Ovary (tissue), 3 donors: ENCODE data around the gene COA7.

Experiments used
- EP300 ChIP-seq: sonication (generic); formaldehyde crosslinking; IDR thresholded peaks from one replicate; pipeline ENCODE4 v1.6.1; 2017; ENCODE audit warnings: antibody characterized with exemption
- TF ChIP-seq, protein P1 (sequence below), 3 donors: fragments of 450-650 bp in 2 of 3; fragments of 200-600 bp in 1 of 3; IDR thresholded peaks; one replicate each; pipeline versions ENCODE4 v1.5.1 to v1.8.0; 2016 to 2022; ENCODE audit warnings: antibody characterized with exemption in 3 of 3, mild to moderate bottlenecking in 1 of 3
- donor health status: DM: no; HTN: no; CAD: no.

DNA sequence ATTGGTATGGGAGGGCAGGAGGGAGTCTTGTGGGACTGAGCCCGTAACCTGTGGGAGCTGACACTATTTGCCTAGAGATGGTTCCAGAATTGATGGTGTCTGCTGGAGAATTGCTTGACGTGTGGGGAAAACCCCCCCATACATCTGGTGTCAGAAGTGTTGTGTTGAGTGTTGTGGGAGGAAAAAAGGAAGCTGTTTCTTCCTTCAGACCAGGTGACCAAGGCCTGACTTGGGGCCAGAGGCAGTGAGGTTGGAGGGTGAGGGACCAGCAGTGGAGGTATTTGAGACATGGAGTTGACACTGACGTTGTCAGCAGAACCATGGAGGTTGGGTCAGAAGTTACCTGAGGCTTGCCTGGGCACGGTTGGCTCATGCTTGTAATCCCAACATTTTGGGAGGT, 56.8 kb downstream of the COA7 start:
- TF ChIP-seq, protein P1, sequence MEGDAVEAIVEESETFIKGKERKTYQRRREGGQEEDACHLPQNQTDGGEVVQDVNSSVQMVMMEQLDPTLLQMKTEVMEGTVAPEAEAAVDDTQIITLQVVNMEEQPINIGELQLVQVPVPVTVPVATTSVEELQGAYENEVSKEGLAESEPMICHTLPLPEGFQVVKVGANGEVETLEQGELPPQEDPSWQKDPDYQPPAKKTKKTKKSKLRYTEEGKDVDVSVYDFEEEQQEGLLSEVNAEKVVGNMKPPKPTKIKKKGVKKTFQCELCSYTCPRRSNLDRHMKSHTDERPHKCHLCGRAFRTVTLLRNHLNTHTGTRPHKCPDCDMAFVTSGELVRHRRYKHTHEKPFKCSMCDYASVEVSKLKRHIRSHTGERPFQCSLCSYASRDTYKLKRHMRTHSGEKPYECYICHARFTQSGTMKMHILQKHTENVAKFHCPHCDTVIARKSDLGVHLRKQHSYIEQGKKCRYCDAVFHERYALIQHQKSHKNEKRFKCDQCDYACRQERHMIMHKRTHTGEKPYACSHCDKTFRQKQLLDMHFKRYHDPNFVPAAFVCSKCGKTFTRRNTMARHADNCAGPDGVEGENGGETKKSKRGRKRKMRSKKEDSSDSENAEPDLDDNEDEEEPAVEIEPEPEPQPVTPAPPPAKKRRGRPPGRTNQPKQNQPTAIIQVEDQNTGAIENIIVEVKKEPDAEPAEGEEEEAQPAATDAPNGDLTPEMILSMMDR (IDR thresholded peaks at IDR 0.05), result no peak
- no peak for TF ChIP-seq EP300
